ENCODE data around the gene PRTN3.

DNA sequence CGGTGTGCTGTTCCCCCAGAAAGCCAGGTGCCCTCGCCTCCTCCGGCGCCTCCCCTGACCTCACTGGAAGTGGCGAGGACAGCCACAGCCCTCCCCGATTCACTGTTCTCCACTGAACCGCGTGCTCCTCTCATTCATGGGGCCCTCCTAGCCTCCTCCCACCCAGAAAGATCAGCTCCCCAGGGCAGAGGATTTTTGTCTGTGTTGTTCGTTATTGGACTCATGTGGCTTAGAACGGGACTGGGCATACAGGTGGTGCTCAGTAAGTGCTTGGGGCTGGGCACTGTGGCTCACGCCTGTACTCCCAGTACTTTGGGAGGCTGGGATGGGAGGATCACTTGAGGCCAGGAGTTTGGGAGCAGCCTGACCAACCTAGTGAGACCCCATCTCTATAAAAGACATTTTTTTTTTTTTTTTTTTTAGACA, 3.8 kb downstream of the PRTN3 start:
- TF ChIP-seq CTCF (IDR thresholded peaks at IDR 0.05) (no peak), POLR2A (IDR thresholded peaks at IDR 0.05) (no peak)
